Smooth muscle cell (in vitro differentiated cells): ENCODE measurements around the gene LYPD1. TPM values are rescaled to one million over a fixed set of nuclear protein-coding genes. Genes with fewer than 3 reads are reported as not detected.

Source experiments
- DNase-seq: peaks from one replicate; lab custom pipeline; 2025; ENCODE audit not compliant: unreplicated experiment; lab: John Stamatoyannopoulos, UW
- H2AFZ ChIP-seq: fragments of 200-600 bp; sonication (generic); 2 replicates; pipeline ENCODE4 v1.6.0; 2016; ENCODE audit warnings: antibody characterized with exemption, low read depth, mild to moderate bottlenecking
- H3F3A ChIP-seq: fragments of 200-600 bp; sonication (generic); 2 replicates; pipeline ENCODE4 v1.6.0; 2017; ENCODE audit warnings: antibody characterized with exemption, low read depth
- H3K27ac ChIP-seq: fragments of 200-600 bp; sonication (generic); 2 replicates; pipeline ENCODE4 v1.5.1; 2016; ENCODE audit warnings: low read depth, mild to moderate bottlenecking
- H3K27me3 ChIP-seq: fragments of 200-600 bp; sonication (generic); 2 replicates; pipeline ENCODE4 v1.6.1; 2016; ENCODE audit warnings: low read depth, mild to moderate bottlenecking
- H3K36me3 ChIP-seq: fragments of 200-600 bp; sonication (generic); 2 replicates; pipeline ENCODE4 v1.5.1; 2016; ENCODE audit warnings: low read depth
- H3K4me1 ChIP-seq: fragments of 200-600 bp; sonication (generic); 2 replicates; pipeline ENCODE4 v1.5.1; 2016; ENCODE audit warnings: low read depth
- H3K4me2 ChIP-seq: fragments of 200-600 bp; sonication (generic); 2 replicates; pipeline ENCODE4 v1.6.0; 2016; ENCODE audit warnings: mild to moderate bottlenecking
- H3K4me3 ChIP-seq: fragments of 200-600 bp; sonication (generic); 2 replicates; pipeline ENCODE4 v1.5.1; 2016; ENCODE audit warnings: mild to moderate bottlenecking
- H3K79me2 ChIP-seq: fragments of 200-600 bp; sonication (generic); 2 replicates; pipeline ENCODE4 v1.6.0; 2016; ENCODE audit warnings: low read depth, mild to moderate bottlenecking
- H3K9ac ChIP-seq: fragments of 200-600 bp; sonication (generic); 2 replicates; pipeline ENCODE4 v1.6.0; 2016; ENCODE audit warnings: low read depth
- H3K9me3 ChIP-seq: fragments of 200-600 bp; sonication (generic); replicated peaks from 2 replicates; pipeline ENCODE4 v1.5.1; 2016; ENCODE audit warnings: low read depth
- H4K20me1 ChIP-seq: fragments of 200-600 bp; sonication (generic); 2 replicates; pipeline ENCODE4 v1.6.0; 2016; ENCODE audit warnings: low read depth
- WGBS: methylation state at CpG from one replicate; pipeline ENCODE4 v1.1.7; 2016; ENCODE audit warnings: low lambda C conversion rate; 5-methylcytosine and 5-hydroxymethylcytosine counted together
- polyA plus RNA-seq: library from polyadenylated mRNA; unstranded; fragments of >200 nt; fragmentation: Nextera tagmentation; extraction: Ambion mirVana; gene quantifications from 2 replicates; pipeline ENCODE4 v1.2.1, GENCODE V29; 2016
- total RNA-seq: library from RNA; depleted of rRNA; stranded (reverse); fragments of >200 nt; gene quantifications from 2 replicates; pipeline ENCODE4 v1.2.3, GENCODE V29; 2014
- TF ChIP-seq, protein P1 (sequence below): fragments of 200-600 bp; sonication (generic); IDR thresholded peaks from 2 replicates; pipeline ENCODE4 v1.5.1; 2017; ENCODE audit warnings: borderline replicate concordance, mild to moderate bottlenecking, antibody characterized with exemption; ENCODE audit not compliant: insufficient read depth, poor library complexity, severe bottlenecking

The LYPD1 gene
- total and polyA plus RNA-seq, 2 experiments from 2014 or later: 2.5 to 5.3 TPM

DNA sequence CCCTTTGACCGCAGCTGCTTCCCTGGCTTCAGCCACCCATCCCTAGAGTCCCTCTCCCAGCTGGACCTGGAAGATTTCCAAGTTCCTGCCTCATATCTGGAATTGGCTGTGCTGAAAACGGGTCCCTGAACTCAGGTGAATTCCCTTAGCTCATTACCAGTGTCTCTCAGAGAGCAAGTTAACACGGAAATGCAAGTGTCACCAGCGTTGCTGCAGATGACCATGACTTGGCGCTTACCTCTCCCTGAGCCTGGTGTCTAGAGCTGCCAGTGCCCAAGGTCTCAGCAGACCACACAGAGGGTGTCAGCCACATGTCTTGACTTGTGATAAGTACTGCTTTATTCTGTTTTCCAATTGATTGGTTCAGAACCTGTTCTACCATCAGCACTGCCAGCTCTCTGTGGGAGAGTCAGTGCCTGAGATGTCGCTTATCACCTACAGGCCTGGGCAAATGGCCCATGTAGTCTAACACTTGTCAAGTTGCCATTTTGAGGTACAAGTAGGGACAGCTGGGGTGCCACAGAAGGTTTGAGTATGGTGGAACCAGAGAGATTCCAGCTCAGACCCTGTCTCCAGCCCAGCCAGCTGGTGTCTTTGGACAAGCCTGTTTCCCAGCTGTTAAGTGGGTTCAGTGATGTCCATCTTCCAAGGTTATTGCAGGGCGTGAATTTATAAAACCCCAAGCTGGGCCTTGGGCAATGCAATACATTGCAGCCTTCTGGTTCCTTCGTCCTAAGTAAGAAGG is 48.7 kb downstream of the LYPD1 start:
- Histone ChIP-seq H3K79me2 (no peaks in the 10 kb centered on the region), H3K4me2 (no peak overlapping the region), H3F3A (no peaks in the 10 kb centered on the region), H3K9me3 (no peaks in the 10 kb centered on the region), H2AFZ (no peak overlapping the region), H3K27me3 (no peaks in the 10 kb centered on the region), H3K4me1 (peaks cover 5% of the 10 kb centered on the region), H3K9ac (no peak overlapping the region), H3K4me3 (no peak overlapping the region), H3K36me3 (no peaks in the 10 kb centered on the region), H4K20me1 (no peaks in the 10 kb centered on the region), H3K27ac (no peak overlapping the region)
- TF ChIP-seq, protein P1, sequence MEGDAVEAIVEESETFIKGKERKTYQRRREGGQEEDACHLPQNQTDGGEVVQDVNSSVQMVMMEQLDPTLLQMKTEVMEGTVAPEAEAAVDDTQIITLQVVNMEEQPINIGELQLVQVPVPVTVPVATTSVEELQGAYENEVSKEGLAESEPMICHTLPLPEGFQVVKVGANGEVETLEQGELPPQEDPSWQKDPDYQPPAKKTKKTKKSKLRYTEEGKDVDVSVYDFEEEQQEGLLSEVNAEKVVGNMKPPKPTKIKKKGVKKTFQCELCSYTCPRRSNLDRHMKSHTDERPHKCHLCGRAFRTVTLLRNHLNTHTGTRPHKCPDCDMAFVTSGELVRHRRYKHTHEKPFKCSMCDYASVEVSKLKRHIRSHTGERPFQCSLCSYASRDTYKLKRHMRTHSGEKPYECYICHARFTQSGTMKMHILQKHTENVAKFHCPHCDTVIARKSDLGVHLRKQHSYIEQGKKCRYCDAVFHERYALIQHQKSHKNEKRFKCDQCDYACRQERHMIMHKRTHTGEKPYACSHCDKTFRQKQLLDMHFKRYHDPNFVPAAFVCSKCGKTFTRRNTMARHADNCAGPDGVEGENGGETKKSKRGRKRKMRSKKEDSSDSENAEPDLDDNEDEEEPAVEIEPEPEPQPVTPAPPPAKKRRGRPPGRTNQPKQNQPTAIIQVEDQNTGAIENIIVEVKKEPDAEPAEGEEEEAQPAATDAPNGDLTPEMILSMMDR: no peak
- DNase-seq: no peak
- 79% methylated on average over 8 of the region's 8 CpGs for WGBS

DNA sequence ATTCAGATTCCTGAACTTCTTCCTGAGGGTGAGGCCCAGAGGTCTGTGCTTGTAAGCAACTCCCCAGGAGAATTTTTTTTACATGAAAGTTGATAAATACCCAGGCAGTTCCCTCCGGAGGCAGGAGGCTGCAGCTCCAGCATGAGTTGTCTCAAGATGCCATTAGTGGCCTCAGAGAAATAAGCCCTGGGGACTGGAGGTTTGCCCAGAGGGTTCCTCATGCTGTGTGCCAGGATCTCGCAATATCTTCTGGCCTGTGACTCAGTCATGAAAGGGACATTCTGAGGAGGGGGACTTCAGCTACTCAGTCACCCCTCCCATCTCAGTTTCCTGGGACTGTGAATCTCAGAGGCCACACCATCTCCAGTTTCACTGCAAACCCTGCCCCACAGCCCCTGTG is 49.9 kb downstream of the LYPD1 start:
- H3K27ac ChIP-seq: no peak overlapping the region
- 32% methylated on average over 2 of the region's 2 CpGs for WGBS
- H3K4me2 ChIP-seq: no peak overlapping the region
- no peaks in the 10 kb centered on the region for H3F3A ChIP-seq
- H3K4me3 ChIP-seq: no peak overlapping the region
- H3K4me1 ChIP-seq: peaks cover 5% of the 10 kb centered on the region
- TF ChIP-seq, protein P1: no peak
- DNase-seq: no peak
- H3K27me3 ChIP-seq: no peaks in the 10 kb centered on the region
- no peaks in the 10 kb centered on the region for H3K36me3 ChIP-seq
- no peak overlapping the region for H3K9ac ChIP-seq
- H3K79me2 ChIP-seq: no peaks in the 10 kb centered on the region
- H4K20me1 ChIP-seq: no peaks in the 10 kb centered on the region
- no peaks in the 10 kb centered on the region for H3K9me3 ChIP-seq
- no peak overlapping the region for H2AFZ ChIP-seq

DNA sequence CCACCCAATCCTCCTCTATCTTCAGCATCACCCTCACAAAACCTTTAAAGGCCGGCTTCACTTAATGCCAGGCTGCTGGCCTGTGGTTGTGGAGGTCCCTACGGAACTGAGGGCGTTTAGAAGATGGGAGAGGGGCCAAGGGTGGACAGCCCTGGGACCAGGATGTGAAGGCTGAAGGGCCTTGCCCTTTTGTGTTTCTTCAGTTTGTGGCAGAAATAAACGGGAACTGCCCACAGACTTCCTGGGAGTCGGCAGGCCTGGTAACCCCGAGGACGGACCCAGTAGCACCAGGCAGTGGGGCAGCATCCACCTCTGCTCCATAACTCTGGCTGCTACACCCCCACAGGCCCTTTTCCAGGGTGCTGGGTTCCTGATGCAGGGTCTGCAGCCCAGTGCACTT is 51.3 kb downstream of the LYPD1 start:
- Histone ChIP-seq H3K79me2 (no peaks in the 10 kb centered on the region), H3K36me3 (no peaks in the 10 kb centered on the region), H2AFZ (no peak overlapping the region), H3K4me3 (no peak overlapping the region), H3K4me1 (peaks cover 2% of the 10 kb centered on the region), H3F3A (no peaks in the 10 kb centered on the region), H3K27ac (no peak overlapping the region), H3K9ac (no peak overlapping the region), H3K4me2 (no peak overlapping the region), H4K20me1 (no peaks in the 10 kb centered on the region), H3K27me3 (peaks cover under 1% of the 10 kb centered on the region), H3K9me3 (no peaks in the 10 kb centered on the region)
- WGBS: 74% methylated on average over 7 of the region's 7 CpGs
- DNase-seq: no peak
- TF ChIP-seq, protein P1: no peak

DNA sequence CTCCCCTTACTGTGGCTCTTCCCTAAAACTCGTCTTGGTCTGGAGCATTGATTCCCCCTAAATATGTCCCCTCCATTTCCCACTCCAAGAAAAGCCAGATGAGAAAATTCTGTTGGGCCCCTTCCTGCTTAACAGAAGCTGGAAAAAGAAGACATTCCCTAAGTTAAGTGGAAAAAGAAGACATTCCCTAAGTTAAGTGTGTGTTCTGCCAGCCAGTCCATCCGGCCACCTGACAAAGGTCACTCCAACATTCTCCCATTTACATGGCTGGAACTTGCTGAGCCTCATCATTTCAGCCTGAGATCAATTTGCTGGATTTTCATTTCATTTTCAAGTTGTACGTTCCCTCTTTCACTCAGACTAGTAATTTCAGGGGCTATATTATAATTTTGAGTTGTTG is 52.0 kb downstream of the LYPD1 start:
- TF ChIP-seq, protein P1: no peak
- peaks cover 7% of the 10 kb centered on the region for H3K27me3 ChIP-seq
- H3K36me3 ChIP-seq: no peaks in the 10 kb centered on the region
- 84% methylated on average over 3 of the region's 3 CpGs for WGBS
- H3K27ac ChIP-seq: no peak overlapping the region
- no peaks in the 10 kb centered on the region for H3K79me2 ChIP-seq
- no peaks in the 10 kb centered on the region for H3K9me3 ChIP-seq
- no peak overlapping the region for H3K9ac ChIP-seq
- H2AFZ ChIP-seq: no peak overlapping the region
- no peak for DNase-seq
- H3K4me2 ChIP-seq: no peak overlapping the region
- no peaks in the 10 kb centered on the region for H3F3A ChIP-seq
- no peaks in the 10 kb centered on the region for H4K20me1 ChIP-seq
- H3K4me1 ChIP-seq: no peaks in the 10 kb centered on the region
- no peak overlapping the region for H3K4me3 ChIP-seq
